Left lobe of liver (tissue), 2 donors: ENCODE results near the gene TSPAN18. TPM values are rescaled to one million over a fixed set of nuclear protein-coding genes. Genes with fewer than 3 reads are reported as not detected.

Experiments used
- ATAC-seq: fragments of 200-7000 bp; cut with Tn5 transposase; one replicate; pipeline ENCODE4 v1.9.1; 2020; ENCODE audit warnings: mild to moderate bottlenecking, moderate library complexity
- DNase-seq: peaks from one replicate; pipeline ENCODE4 v3.0.0-alpha.2; 2020; ENCODE audit warnings: low spot score
- total RNA-seq: library from RNA; stranded (reverse); gene quantifications from one replicate; pipeline ENCODE4 v1.2.1, GENCODE V29; 2021
- donor health status: DM: no; HTN: no; CAD: no; lungs with moderate emphysema.
- donor health status: DM: no; HTN: yes; CAD: no.

Gene TSPAN18
- total RNA-seq, 1 donor from 2014 or later: 4.2 TPM

DNA sequence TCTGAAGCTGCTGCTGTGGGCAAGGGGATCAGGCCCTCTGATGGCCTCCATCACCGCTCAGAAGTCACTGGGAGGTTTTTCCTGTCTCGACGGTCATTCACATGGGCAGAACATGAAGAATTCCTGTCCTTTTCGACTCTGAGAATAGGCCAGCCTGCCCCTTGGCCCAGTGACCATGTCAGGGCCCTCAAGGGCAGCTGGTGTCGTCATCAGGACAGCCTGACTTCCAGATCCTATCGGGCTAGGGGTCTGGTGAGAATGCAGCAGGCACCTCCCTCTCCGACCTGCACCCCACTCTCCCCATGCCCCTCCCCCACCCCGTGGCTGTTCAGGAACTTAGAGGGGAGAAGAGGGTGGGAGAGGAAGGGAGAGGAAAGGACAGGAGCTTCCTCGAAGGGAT, 220.4 kb downstream of the TSPAN18 start:
- no peak for DNase-seq
- no peak for ATAC-seq

DNA sequence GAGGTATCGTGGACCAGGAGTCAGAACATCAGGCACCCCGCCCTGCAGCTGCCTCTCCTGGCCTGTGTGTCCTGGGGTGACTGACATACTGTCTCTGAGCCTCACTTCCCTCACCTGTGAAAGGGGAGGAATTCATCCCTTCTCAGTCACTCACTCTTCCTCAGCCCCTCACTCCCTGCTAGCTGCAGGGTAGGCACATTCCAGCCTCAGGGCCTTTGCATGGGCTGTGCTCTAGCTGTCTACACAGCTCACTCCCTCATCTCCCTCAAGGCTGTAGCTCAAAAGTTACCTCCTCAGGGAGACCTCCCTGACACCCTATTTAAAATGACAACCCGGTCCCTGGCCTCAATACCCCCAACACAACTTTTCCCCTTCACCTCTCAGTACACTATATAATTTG, 221.4 kb downstream of the TSPAN18 start:
- DNase-seq: no peak

DNA sequence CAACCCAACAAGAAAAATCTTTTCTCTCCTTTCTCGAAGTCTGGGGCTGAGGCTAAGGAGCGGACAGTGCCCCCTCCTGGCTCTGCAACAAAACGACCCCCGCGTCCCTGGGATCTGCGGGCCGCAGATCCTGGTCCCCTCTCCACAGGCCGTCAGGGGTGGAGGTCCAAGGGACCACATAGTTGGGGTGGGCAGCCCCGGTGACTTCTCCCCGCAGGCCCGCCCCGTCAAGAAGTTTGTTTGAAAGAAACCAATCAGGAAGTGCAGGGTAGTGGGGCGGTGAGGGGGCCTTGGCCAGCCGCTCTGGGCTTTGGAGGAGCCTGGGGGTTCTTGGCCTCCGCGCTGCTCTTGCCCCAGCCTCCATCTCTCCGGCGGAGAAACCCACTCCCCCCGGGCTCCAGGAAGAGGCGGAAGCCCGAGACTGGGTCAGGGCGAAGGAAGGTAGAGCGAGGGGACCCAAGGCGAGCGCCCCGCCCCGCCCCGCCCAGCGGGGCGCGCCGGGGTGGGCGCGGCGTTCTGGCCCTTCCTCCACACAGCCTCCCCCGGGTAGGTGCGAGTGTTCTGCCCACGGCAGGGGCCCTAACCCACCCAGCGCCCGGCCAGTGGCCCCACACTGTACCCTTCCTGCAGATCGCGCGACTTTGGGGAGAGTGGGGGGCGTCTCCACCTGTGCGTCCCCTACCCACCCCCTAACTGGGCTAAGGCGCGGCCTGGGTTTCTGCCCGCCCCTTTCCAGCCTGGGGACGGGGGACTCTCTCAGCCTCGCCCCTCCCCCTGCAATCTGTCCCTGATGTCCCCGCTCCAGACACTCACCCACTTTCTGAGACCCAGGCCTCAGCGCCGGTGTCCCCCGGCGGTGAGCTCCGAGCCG, 222.6 kb downstream of the TSPAN18 start:
- peak; percentile 10 for ATAC-seq
- no peak for DNase-seq

More for the DNA sequence above, 221.4 kb downstream of the TSPAN18 start:
- ATAC-seq: no peak

DNA sequence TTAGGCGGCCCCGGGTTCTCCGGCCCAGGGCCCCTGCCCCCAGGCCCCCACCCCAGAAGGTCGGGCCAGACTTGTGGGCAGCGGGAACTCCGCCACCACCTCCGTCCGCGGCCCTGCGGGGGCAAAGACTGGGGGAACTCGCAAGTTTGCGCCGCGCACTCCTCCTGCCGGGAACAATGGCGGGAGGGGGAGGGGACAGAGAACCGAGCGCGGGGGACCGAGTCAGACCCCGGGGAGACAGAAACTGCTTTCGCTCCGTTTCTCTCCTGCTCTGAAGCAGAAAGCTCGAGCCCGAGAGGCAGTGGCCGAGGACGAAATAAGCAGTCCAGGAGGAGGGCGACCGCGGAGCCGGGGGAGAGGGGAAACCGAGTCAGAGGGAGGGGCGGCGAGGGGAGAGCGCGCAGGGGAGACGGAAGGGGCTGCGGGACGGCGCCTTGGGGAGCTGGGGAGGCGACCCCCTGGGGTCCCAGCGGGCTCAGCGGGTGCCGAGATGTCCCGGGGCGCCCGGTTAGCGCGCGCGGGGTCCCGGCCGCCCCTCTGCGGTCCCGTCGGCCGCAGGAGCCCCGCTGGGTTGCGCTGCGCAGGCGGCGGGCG, 223.4 kb downstream of the TSPAN18 start:
- ATAC-seq (peak; percentile 5), DNase-seq (no peak)

DNA sequence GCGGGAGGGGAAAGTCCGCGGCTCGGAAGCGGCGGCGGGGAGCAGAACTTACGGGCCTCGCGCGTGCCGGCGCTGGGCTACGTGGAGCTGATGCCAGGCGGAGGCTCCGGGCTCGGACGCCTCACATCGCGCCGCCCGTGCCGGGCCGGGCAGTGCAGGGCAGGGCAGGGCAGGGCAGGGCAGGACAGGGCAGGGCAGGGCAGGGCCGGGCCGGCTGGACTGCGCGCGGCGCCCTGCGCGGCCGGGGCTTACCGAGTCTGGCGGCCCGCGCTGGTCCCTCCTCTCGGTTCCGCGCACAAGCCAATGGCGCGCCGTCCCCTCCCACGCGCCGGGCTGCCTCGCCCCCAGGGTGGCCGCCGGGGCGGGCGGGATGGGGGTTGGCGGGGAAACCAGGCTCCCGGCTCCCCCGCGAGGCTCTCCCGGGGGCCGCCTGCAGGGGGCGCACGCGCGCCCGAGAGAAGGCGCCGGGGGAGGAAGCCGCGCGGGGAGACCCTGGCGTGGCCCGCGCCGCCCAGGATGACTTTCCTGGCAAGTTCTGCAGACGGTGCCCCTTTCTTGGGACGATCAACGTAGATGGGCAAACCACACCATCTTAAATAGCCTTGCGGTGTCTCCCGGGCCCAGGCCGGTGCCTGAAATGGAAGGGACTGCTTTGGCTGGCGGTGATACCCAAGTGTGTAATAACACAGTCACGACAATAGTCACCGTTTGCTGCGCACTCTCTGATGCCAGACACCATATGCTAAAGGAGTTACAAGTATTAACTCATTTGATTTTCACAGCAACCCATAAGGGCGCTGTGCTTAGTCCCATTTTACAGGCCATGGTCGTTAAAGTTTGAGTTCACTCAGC, 224.1 kb downstream of the TSPAN18 start, which contains the start of gene TP53I11:
Gene TP53I11 (minus strand): TSS at position 259 of the 852 bp plus-strand sequence. CDS start 12,548 bp downstream, outside the sequence.
- DNase-seq: peak; percentile 69

DNA sequence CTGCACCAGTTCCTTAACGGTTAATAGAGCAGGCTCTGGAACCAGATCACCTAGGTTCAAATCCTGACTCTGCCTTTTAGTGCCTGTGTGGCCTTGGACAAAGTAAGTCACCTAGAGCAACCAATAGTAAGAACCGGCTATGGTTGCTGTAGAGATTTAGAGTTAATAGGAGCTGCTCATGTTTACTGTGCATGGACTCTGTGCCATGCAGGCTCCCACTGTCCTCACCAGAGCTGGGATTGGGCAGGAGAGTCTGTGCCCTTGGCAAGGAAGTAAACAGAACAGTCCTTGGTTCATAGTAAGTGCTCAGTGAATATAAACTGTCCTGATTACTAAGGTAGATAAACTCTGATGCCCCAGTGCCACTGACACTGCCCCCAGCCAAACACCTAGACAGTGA, 225.3 kb downstream of the TSPAN18 start:
- DNase-seq (no peak), ATAC-seq (no peak)

More for the DNA sequence above, 224.1 kb downstream of the TSPAN18 start, which contains the start of gene TP53I11:
- peak; percentile 78 for ATAC-seq

DNA sequence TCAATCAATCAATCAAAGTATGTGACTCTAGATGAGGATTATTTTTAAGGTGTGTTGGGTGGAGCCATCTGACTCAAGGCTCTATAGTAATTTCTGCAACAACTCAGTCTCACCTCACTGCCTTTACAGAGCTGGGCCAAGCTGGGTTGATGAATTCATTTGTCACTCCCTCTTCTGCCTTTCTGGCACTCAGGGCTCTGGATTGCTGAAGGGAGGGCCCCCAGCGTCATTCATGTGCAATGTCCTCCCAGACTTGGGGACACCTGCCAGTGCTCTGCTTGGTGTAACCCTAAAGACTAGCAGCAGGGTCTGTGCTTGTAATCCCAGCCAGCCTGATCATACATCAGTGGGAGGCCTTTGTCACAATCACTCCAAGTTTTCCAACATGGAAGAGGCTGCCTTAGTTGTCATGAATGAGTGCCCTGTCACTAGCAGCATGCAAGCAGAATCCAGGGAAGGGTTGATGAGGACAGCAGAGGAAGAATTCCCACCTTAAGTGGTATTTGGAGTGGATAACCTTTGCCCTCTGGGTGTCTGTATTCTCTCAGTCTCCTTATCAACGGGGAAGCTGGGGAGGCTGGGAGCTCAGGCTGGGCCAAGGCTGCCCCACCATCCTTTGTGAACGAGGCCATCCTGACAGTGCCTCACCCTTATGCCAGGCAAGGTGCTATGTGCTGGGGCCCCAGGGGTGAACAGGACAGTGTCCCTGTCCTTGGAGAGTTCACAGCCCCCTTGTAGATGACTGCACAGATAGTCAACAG, 225.9 kb downstream of the TSPAN18 start:
- ATAC-seq (no peak), DNase-seq (no peak)

DNA sequence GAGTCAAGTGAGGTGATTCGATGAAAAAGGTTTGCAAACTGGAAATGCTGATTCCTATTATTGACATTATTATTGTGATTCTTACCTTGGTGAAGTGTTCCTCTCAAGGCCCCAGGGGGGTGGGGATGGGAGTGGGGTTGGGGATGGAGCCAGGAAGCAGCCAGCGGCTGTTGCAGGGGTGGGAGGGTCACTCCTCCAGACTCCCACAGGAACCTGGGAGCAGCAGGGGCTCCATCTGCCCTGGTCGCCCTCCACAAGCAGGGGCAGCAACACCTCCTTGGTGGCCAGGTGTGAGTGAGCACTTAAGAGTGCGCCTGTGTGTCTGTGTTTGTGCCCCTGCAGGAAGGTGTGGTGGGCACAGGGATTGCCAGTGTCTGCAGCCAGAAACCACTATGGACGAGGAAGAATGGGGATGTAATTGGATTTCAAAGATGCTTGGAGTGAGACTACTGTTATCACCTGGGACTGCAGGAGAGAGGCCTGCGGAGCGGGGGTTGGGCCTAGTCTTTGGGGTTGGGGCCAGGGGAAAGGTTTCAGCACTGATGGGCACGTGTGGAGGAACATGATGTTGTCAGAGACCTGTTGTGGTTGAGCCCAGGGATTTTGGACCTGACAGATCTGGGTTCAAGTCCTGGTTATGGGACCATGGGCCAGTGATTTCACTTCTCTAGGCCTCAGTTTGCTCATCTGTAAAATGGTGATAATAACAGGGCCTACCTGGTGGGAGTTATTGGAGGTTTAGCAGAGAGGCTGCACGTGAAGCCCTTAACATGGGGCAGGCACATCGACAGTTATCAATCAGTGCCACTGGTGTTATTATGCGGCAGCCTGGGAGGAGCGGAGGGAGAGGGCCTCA, 227.5 kb downstream of the TSPAN18 start:
- ATAC-seq (no peak), DNase-seq (no peak)

DNA sequence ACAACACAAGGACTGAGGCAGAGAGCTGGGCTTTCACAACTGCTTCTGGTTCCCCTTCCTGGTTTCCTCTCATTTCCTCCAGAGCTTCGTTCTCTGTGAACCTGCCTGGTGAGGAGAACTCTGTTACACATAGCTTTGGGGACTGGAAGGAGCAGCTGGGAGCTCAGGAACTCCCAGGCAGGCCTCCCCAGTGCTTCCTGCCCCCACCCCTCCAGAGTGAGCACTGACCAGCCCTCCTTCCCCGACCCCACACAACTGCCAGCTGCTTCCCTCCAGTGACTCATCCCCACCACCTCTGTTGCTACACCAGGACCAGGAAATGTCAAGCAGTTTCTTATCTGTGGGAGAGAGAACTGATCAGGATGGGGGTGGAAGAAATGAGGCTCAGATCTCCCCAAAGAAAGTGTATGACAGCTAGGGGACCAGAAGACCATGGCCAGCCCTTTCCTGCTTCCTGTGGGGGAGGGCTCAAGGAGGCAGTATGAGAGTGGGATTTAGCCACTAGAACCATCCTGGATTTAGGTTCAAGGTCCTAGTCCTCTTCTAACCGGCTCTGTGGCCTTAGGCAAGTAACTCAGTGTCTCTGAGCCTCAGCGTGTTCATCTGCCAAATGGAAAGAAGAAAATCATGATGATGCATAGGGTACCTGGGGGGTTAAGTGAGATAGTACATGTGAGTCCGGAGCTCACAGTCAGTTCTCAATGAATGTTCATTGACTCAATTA, 228.4 kb downstream of the TSPAN18 start:
- ATAC-seq (peak; percentile 46), DNase-seq (no peak)

DNA sequence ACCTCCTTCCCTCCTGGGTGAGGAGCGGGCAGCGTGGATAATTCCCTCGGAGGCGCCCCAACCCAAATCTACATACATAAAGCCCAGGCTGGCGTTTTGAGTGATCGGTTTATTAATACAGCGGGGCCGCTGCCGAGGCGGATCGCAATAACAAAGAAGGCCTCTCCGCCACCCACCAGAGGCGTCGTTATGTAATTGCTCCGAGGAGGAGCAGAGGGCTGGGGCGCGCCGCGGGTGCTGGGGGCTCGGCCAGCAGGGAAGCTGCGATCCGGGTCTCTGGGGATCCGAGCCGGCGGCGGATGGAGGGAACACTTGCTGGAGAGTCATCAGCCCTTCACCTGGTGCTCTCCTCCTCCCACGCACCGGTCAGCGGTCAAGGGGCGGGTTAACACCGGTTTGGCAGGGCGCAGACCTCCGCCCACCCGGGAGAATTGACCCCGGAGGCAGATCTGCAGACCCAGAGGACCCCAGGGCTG, 230.3 kb downstream of the TSPAN18 start:
- ATAC-seq (peak; percentile 49), DNase-seq (no peak)

DNA sequence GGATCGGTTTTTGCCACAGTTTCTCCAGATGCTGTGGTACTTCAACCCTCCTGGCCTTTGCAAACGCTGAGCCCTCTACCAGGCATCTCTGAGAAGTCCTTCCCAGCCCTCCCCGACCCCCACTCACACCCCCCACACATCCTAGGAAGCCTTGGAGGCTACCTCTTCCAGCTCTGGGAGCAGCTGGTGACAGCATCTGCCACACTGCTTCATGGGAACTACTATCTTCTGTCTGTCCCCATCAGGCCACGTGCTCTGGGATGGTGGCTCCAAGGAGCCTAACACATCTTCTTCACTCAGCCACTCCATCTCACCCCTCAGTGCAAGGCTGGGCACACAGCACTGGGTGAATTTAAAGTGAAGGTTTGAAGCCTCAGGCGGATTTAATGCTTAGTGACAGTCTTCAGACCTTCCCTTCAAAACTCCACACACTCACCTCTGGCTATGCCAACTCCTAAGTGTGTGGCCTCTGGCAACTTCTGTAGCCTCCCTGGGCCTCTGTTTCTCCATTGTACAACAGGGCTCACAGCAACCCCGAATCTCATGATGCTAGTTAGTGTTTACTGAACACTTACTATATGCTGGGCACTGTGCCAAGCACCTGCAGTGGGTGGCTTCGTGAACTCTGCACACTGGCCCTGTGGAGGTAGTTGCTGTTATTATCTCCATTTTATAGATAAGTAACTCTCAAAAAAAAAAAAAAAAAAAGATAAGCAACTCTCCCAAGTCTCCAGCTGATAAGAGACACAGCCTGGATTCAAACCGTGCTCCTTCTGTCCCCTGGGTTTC, 231.2 kb downstream of the TSPAN18 start:
- ATAC-seq: no peak
- no peak for DNase-seq

DNA sequence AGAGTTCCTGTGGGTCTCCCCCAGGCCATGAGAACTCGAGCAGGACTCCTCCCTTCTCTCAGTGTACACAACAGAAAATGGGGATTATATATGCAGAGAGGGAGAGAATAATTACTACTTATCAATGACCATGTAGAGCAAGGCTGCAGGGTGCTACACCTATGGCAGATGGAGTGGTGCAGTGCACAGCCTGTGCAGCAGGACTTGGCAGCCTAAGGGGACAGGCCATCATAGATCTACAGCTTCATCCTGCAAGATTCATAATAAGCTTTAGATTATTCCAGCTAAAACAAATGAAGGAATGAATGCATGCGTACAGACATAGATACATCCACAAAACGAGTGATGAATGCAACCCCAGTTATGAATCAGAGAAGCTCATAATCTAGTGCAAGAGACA, 232.3 kb downstream of the TSPAN18 start:
- no peak for ATAC-seq
- no peak for DNase-seq

DNA sequence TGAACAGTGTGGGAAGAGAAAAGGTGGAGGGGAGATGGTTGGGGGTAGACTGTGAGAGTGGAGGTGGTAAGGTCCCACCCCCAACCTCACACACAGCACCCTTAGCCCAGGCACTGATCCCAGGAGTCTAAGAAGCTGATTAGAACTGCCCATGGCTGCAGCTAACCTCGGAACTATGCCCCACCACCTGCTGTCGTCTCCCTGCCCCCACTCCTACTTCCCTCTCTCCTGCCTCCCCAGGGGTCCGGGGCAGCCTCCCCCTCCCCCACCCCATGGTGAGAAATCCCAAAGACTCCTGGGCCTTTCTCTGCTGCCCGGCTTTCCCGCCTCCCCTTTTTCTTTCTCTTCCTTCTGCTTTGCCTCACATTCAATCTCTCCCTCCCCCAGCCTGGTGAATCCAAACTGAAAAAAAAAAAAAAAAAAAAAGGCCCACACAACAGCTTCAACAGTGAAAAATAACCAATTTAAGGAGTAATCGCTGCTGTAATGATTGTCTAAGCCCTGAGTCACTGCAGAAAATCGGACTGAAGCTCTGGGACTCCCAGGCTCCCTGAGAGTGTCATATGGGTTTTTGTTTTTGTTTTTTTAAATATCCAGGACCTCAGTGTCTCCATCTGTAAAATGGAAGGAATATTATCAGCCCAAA, 233.6 kb downstream of the TSPAN18 start:
- ATAC-seq: no peak
- DNase-seq: no peak

DNA sequence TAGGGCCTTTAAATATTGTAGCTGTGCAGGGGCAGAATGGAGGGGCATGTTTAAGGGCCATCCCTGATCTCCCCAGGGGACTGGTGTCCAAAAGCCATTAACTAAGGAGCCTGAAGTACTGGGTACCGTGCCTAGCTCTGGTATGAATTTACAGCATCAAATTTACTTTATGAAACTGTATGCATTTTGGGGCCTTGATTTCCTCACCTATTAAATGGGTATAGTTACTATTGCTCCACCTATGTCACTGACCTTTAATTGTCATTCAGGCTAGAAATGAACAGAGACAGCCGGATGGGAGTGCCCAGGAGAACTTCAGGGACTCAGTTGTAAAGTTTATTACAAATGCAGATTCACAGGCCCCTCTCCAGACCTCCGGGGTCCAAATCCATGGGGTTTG, 235.7 kb downstream of the TSPAN18 start:
- DNase-seq: no peak
- no peak for ATAC-seq

DNA sequence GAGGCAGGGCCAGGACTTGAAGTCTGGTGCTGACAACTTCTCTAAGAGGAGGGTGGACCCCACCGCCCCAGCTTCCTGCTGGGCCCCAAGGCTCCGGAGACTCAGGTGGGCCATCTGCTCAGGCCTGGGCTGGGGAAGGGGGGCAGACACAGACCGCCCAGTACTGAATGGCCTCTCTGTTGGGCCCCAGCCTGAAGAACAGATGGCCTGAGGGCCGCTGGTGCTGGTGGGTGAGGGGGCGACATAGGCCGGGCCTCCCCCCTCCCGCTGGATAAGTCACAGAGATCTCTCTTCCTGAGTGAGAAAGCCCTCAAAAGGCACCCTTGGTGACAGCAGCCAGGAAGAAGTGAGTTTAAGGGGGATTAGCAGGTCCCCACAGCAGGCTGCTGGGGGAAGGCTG, 236.4 kb downstream of the TSPAN18 start:
- ATAC-seq: no peak
- no peak for DNase-seq

DNA sequence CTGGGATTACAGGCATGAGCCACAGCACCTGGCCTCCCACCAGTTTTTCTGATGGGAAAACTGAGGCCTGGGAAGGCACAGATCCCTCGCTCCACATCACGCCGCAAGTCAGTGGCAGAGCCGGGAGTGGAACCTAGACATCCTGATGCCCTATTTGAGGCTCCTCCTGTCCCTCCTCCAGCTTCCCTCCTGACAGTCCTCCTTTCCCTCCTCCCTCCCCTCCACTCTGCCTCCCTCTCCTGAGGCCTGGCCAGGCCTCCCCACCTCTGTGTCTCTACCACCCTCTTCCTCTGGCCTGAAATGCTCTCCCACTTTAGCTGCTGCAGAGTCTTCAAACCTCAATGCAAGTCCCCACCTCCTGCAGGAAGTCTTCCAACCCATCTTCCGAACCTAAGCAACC, 237.2 kb downstream of the TSPAN18 start:
- no peak for DNase-seq
- no peak for ATAC-seq

DNA sequence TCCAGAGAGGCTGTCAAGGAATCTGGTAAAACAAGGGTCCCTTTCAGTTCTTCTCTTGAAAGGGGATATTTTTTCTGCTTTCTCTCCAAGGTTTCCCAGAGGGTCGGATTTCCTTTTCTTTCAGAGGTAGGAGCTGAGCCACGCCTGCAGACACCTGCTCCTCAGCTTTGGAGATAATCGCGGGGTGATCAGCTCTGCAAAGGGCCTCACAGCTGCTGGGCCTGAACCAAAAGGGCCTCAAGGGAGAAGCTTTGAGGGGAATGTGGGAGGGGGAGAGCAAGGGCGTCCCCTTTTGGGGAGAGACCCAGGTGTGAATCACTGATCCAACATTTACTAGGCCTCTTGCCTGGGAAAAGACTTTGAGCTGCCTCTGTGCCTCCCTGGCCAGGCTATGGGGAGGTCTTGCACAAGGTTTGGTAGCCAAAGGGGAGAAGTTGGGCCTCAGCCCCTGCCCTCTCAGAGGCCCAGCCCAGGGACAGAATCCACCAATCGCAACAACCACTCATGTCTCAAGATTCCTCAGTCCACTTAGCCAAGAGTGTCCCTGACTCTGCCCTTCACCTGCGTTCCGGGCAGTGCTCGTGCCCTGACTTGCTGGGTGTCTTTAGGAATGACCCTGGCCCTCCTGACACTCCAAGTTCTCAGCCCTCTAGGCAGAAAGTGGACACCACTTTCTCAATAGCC, 237.9 kb downstream of the TSPAN18 start:
- DNase-seq (no peak), ATAC-seq (no peak)
